DOHH2 (cell line): ENCODE results near the gene OLFM1.

Source experiments
- H3F3A ChIP-seq: fragments of 200-600 bp; sonication (generic), shearing (Covaris generic); 2 replicates; pipeline ENCODE4 v1.6.0; 2016; ENCODE audit warnings: antibody characterized with exemption, mild to moderate bottlenecking; ENCODE audit not compliant: control insufficient read depth, insufficient read depth
- H3K27ac ChIP-seq: fragments of 200-600 bp; sonication (generic); 2 replicates; pipeline ENCODE4 v1.5.1; 2014; ENCODE audit warnings: low read depth, mild to moderate bottlenecking, low read length, moderate library complexity
- H3K27me3 ChIP-seq: fragments of 200-600 bp; sonication (generic); 2 replicates; pipeline ENCODE4 v1.6.1; 2014; ENCODE audit warnings: mild to moderate bottlenecking, low read length, mixed read lengths; ENCODE audit not compliant: control insufficient read depth
- H3K36me3 ChIP-seq: fragments of 200-600 bp; sonication (generic); 2 replicates; pipeline ENCODE4 v1.6.1; 2014; ENCODE audit warnings: mild to moderate bottlenecking, low read length, moderate library complexity, mixed read lengths; ENCODE audit not compliant: control insufficient read depth
- H3K4me1 ChIP-seq: fragments of 200-600 bp; sonication (generic); 2 replicates; pipeline ENCODE4 v1.6.1; 2014; ENCODE audit warnings: mild to moderate bottlenecking, low read length, mixed read lengths; ENCODE audit not compliant: control insufficient read depth
- H3K4me2 ChIP-seq: fragments of 200-600 bp; sonication (generic); 2 replicates; pipeline ENCODE4 v1.6.0; 2014; ENCODE audit warnings: mild to moderate bottlenecking, low read length, moderate library complexity
- H3K4me3 ChIP-seq: fragments of 200-600 bp; sonication (generic); 2 replicates; pipeline ENCODE4 v1.5.1; 2014; ENCODE audit warnings: mild to moderate bottlenecking, low read length, mixed read lengths
- H3K79me2 ChIP-seq: fragments of 200-600 bp; sonication (generic); 2 replicates; pipeline ENCODE4 v1.6.1; 2014; ENCODE audit warnings: mild to moderate bottlenecking, low read length, mixed read lengths; ENCODE audit not compliant: control insufficient read depth
- H3K9me2 ChIP-seq: fragments of 200-600 bp; sonication (generic); replicated peaks from 2 replicates; pipeline ENCODE4 v1.6.1; 2014; ENCODE audit warnings: mild to moderate bottlenecking, low read length, mixed read lengths; ENCODE audit not compliant: control insufficient read depth
- H3K9me3 ChIP-seq: fragments of 200-600 bp; sonication (generic); 2 replicates; pipeline ENCODE4 v1.6.1; 2014; ENCODE audit warnings: antibody characterized with exemption, low read length, mixed read lengths; ENCODE audit not compliant: control insufficient read depth, insufficient read depth
- H4K20me1 ChIP-seq: fragments of 200-600 bp; sonication (generic); 2 replicates; pipeline ENCODE4 v1.6.0; 2014; ENCODE audit warnings: low read depth, mild to moderate bottlenecking, antibody characterized with exemption, low read length, moderate library complexity; ENCODE audit not compliant: control insufficient read depth, insufficient read depth
- EZH2phosphoT487 ChIP-seq: fragments of 200-600 bp; sonication (generic); IDR thresholded peaks from 2 replicates; pipeline ENCODE4 v1.6.1; 2017; ENCODE audit warnings: borderline replicate concordance, mild to moderate bottlenecking, antibody characterized with exemption, low read length, moderate library complexity, mixed read lengths
- TF ChIP-seq, protein P1 (sequence below): fragments of 200-600 bp; sonication (generic); IDR thresholded peaks from one replicate; pipeline ENCODE4 v1.5.1; 2014; ENCODE audit warnings: antibody characterized with exemption, mild to moderate bottlenecking, low read depth, low read length; ENCODE audit not compliant: poor library complexity, severe bottlenecking

OLFM1 gene

DNA sequence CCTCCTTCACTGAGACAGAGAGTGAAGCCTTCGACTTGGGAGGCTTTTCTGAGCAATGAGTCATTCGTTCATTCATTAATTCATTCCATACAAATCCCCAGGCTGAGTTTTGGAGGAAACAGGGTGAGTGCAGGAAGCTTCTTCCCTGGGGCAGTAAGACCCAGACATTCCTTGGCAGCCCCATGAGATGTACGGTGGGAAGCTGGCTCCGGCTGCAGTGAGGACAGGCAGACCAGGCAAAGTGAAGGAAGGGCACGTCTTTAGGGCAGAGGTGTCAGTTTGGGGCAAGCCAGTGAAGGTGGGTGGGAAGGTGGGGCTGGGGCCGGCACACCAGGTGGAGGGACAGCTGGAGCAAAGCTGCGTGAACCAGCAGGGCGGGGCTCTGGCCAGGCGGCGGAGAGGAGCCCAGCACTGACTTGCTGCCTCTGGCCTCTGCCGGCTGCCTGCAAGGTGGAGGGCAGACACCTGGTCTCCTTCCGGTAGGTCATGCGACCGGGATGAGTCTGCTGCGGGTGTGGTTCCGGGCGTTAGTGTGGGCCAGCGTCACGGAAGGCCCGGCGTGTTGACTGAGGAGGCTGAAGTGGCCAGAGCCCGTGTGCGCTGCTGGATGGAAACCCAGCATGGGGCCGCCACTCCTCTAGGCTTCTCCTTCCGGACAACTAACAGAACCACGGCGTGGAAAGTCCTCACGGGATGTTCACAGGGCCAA lies 16.6 kb downstream of the OLFM1 start:
- Histone ChIP-seq H4K20me1 (no peaks in the 10 kb centered on the region), H3K4me1 (no peaks in the 10 kb centered on the region), H3K4me3 (no peak overlapping the region), H3K27me3 (no peaks in the 10 kb centered on the region), H3K36me3 (no peaks in the 10 kb centered on the region), H3K27ac (no peak overlapping the region), H3K9me3 (no peaks in the 10 kb centered on the region), H3F3A (no peaks in the 10 kb centered on the region), H3K9me2 (no peaks in the 10 kb centered on the region), H3K4me2 (no peak overlapping the region), H3K79me2 (no peaks in the 10 kb centered on the region)
- TF ChIP-seq EZH2phosphoT487: no peak
- TF ChIP-seq, protein P1, sequence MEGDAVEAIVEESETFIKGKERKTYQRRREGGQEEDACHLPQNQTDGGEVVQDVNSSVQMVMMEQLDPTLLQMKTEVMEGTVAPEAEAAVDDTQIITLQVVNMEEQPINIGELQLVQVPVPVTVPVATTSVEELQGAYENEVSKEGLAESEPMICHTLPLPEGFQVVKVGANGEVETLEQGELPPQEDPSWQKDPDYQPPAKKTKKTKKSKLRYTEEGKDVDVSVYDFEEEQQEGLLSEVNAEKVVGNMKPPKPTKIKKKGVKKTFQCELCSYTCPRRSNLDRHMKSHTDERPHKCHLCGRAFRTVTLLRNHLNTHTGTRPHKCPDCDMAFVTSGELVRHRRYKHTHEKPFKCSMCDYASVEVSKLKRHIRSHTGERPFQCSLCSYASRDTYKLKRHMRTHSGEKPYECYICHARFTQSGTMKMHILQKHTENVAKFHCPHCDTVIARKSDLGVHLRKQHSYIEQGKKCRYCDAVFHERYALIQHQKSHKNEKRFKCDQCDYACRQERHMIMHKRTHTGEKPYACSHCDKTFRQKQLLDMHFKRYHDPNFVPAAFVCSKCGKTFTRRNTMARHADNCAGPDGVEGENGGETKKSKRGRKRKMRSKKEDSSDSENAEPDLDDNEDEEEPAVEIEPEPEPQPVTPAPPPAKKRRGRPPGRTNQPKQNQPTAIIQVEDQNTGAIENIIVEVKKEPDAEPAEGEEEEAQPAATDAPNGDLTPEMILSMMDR: no peak

DNA sequence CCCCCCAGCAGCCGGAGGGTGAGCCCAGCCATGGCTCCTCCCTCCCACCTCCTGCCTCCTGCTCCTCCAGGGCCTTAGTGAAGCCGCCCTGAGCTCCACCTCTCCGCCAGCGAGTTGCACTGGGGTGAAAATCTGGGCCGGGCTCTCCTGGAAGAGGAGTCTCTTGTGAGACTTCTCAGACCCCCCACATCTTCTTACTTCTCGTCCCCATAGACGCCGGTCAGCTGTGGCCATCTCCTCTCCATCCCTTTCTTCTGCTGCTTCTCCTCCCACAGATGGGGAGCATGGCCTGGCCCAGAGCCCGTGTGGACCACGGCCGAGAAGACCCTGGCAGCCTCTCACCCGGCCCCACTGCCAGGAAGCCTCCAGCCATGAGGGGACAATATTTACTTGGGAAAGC lies 17.3 kb downstream of the OLFM1 start:
- Histone ChIP-seq H3K27me3 (no peaks in the 10 kb centered on the region), H3K4me3 (no peak overlapping the region), H3K4me1 (no peaks in the 10 kb centered on the region), H3F3A (no peaks in the 10 kb centered on the region), H3K79me2 (no peaks in the 10 kb centered on the region), H4K20me1 (no peaks in the 10 kb centered on the region), H3K27ac (no peak overlapping the region), H3K9me2 (no peaks in the 10 kb centered on the region), H3K36me3 (no peaks in the 10 kb centered on the region), H3K9me3 (no peaks in the 10 kb centered on the region), H3K4me2 (no peak overlapping the region)
- TF ChIP-seq, protein P1: no peak
- TF ChIP-seq EZH2phosphoT487: no peak

DNA sequence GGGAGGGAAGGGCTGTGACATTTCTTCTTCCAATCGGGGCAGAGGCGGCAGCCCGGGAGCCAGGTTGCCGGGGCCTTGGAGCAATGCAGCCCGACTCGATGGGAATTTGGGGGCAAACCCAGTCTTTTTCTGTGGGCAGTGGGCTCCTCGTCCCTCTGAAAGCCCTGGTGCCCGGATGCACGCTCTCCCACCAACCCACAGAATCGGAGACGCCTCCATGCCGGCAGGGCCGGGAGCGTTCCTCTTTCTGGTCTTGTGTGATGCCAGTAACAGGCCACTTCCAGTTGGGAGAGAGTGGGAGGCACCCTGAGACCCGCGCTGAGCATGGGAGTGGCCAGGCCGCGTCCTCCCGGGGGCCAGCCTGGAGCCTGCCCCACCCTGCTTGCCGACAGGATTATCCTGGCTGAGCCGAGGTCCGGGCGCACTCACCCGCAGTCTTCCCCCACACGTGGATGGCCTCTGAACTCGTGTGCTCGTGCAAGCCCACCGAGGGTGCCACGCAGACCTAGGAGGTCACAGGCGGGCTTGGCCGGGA lies 17.8 kb downstream of the OLFM1 start:
- Histone ChIP-seq H3K79me2 (no peaks in the 10 kb centered on the region), H3K4me3 (no peak overlapping the region), H3K27ac (no peak overlapping the region), H3K9me3 (no peaks in the 10 kb centered on the region), H3K4me1 (no peaks in the 10 kb centered on the region), H3K36me3 (no peaks in the 10 kb centered on the region), H3K4me2 (no peak overlapping the region), H3K9me2 (no peaks in the 10 kb centered on the region), H3F3A (no peaks in the 10 kb centered on the region), H3K27me3 (no peaks in the 10 kb centered on the region), H4K20me1 (no peaks in the 10 kb centered on the region)
- TF ChIP-seq, protein P1: no peak
- no peak for TF ChIP-seq EZH2phosphoT487
